DMS 273 treated with DMSO at 0.1 percent for 48 hours (cell line): Measurements from ENCODE around the gene FCER1A.

Experiments
- DNase-seq: peaks from one replicate; lab custom pipeline; 2025; lab: John Stamatoyannopoulos, UW

Gene FCER1A

GRCh38 chr1:159352436-159352835 is 50.3 kb downstream of the FCER1A start:
- no peak for DNase-seq
